Measurements from ENCODE around the gene PCAT6.

GRCh38 chr1:202850593-202851362, 40.0 kb downstream of the PCAT6 start:
- TF ChIP-seq CTCF (IDR thresholded peaks at IDR 0.05; ENCODE audit: extremely low read depth in 1 of 2, insufficient read depth in 1 of 2, low read depth in 1 of 2, low read length in 2 of 2) (no peak), FOS (IDR thresholded peaks at IDR 0.05; ENCODE audit: borderline replicate concordance, insufficient read depth, low read length) (no peak), MYC (IDR thresholded peaks at IDR 0.05; ENCODE audit: low read depth, low read length) (no peak)
